Stimulated activated CD4-positive, alpha-beta T cell treated with anti-CD3 and anti-CD28 coated beads, Interleukin-1b, Interleukin-23, amount 100 ng/mL, for 4 hours (primary cell): Measurements from ENCODE around the gene TMEM156.
"Not testable (repeated sequence)": the region's sequence is repeated elsewhere in the genome, so short reads cannot be mapped to it uniquely, and the experiment has no call there.

Experiments
- DNase-seq, 2 donors: peaks; one replicate each; pipeline ENCODE4 v3.0.0-alpha.2; 2020; ENCODE audit warnings: low read depth in 2 of 2

Gene TMEM156

GRCh38 chr4:38957893-38958292 lies 74.3 kb downstream of the TMEM156 start:
- no peak for DNase-seq

- no peak for DNase-seq
These were observed 74.9 kb downstream of the TMEM156 start for GRCh38 chr4:38957261-38957815.

GRCh38 chr4:38955957-38956356 lies 76.3 kb downstream of the TMEM156 start:
- no peak for DNase-seq

GRCh38 chr4:38954727-38955126 lies 77.5 kb downstream of the TMEM156 start:
- DNase-seq, result no peak

- no peak for DNase-seq
These were observed 80.2 kb downstream of the TMEM156 start for GRCh38 chr4:38952017-38952416.

- DNase-seq, result no peak
These were observed 80.6 kb downstream of the TMEM156 start for GRCh38 chr4:38951598-38951997.

GRCh38 chr4:38950734-38951133 lies 81.5 kb downstream of the TMEM156 start:
- DNase-seq, result no peak

- DNase-seq, result no peak
These were observed 82.0 kb downstream of the TMEM156 start for GRCh38 chr4:38950159-38950558.

- no peak for DNase-seq
These were observed 82.7 kb downstream of the TMEM156 start for GRCh38 chr4:38949411-38950051.

GRCh38 chr4:38948551-38948950 lies 83.7 kb downstream of the TMEM156 start:
- DNase-seq, result no peak

GRCh38 chr4:38946919-38947318 lies 85.3 kb downstream of the TMEM156 start:
- DNase-seq, result no peak

- no peak for DNase-seq
These were observed 87.8 kb downstream of the TMEM156 start for GRCh38 chr4:38944440-38944839.

- DNase-seq, result no peak
These were observed 88.9 kb downstream of the TMEM156 start for GRCh38 chr4:38943343-38943742.

GRCh38 chr4:38941906-38942305 lies 90.3 kb downstream of the TMEM156 start:
- not testable (repeated sequence) for DNase-seq

GRCh38 chr4:38940476-38940875 lies 91.7 kb downstream of the TMEM156 start:
- DNase-seq, result no peak

- DNase-seq, result no peak
These were observed 93.0 kb downstream of the TMEM156 start for GRCh38 chr4:38939165-38939564.

- DNase-seq, result no peak
These were observed 96.7 kb downstream of the TMEM156 start for GRCh38 chr4:38935391-38936073.

GRCh38 chr4:38931125-38931524 lies 101.1 kb downstream of the TMEM156 start:
- no peak for DNase-seq

GRCh38 chr4:38930707-38931106 lies 101.5 kb downstream of the TMEM156 start:
- DNase-seq, result no peak

GRCh38 chr4:38930204-38930603 lies 102.0 kb downstream of the TMEM156 start:
- DNase-seq, result no peak

GRCh38 chr4:38928974-38929373 lies 103.2 kb downstream of the TMEM156 start:
- DNase-seq, result no peak

- DNase-seq, result no peak
These were observed 103.6 kb downstream of the TMEM156 start for GRCh38 chr4:38928568-38928967.

- no peak for DNase-seq
These were observed 105.3 kb downstream of the TMEM156 start for GRCh38 chr4:38926896-38927295.
